SK-N-SH (cell line): ENCODE data around the gene ABCC11.

Source experiments
- ELF1 ChIP-seq: IDR thresholded peaks from 2 replicates; pipeline ENCODE4 v1.4.0; 2012
- EZH2phosphoT487 ChIP-seq: fragments of 200-600 bp; sonication (generic); IDR thresholded peaks from 2 replicates; pipeline ENCODE4 v1.6.1; 2017; ENCODE audit warnings: low read depth, mixed run types, mild to moderate bottlenecking, antibody characterized with exemption, moderate library complexity, borderline replicate concordance
- POLR2AphosphoS5 ChIP-seq: IDR thresholded peaks from 2 replicates; pipeline ENCODE4 v1.6.1; 2012; ENCODE audit warnings: low read depth, low read length
- TAF1 ChIP-seq: IDR thresholded peaks from 2 replicates; pipeline ENCODE4 v1.6.1; 2012; ENCODE audit warnings: low read depth, mild to moderate bottlenecking, low read length, moderate library complexity, borderline replicate concordance
- TEAD4 ChIP-seq: IDR thresholded peaks from 2 replicates; pipeline ENCODE4 v1.4.0; 2012; ENCODE audit warnings: mild to moderate bottlenecking, borderline replicate concordance; ENCODE audit not compliant: insufficient read depth
- TF ChIP-seq, protein P1 (sequence below): fragments of 150-350 bp; IDR thresholded peaks from 2 replicates; pipeline ENCODE4 v1.6.1; 2017; ENCODE audit warnings: antibody characterized with exemption, low read length, low read depth, borderline replicate concordance
- TF ChIP-seq, protein P2 (sequence below): fragments of 200-600 bp; sonication (generic); IDR thresholded peaks from 2 replicates; pipeline ENCODE4 v1.6.1; 2017; ENCODE audit warnings: antibody characterized with exemption, mild to moderate bottlenecking, moderate library complexity
- TF ChIP-seq, protein P3 (sequence below): IDR thresholded peaks from 2 replicates; pipeline ENCODE4 v1.4.0; 2012; ENCODE audit warnings: low read depth, borderline replicate concordance
- TF ChIP-seq, protein P4 (sequence below): IDR thresholded peaks from 2 replicates; pipeline ENCODE4 v1.4.0; 2012; ENCODE audit warnings: low read depth
- TF ChIP-seq, protein P5 (sequence below): fragments of 150-350 bp; IDR thresholded peaks from 2 replicates; pipeline ENCODE4 v1.6.1; 2016; ENCODE audit warnings: mild to moderate bottlenecking, low read depth, low read length
- TF ChIP-seq, protein P6 (sequence below): IDR thresholded peaks from 2 replicates; pipeline ENCODE4 v1.4.0; 2012; ENCODE audit warnings: low read depth, borderline replicate concordance

DNA sequence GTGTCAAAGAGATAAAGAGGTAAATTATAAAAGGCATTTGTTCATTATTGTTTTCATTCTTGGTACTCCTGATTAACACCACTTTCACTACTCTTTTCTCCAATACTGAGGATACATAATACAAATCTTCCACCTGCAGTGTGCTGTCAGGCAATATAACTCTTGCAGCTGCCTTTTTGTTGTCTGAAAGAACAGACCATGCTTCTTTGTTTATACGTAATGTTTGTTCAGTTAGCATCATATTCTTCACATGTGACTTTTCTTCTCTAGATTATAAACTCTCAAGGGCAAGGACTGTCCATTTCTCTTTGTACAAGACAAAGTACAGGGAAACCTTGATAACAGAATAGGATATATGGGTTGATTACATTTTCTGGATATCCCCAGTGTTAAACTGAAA is 14.2 kb upstream of the ABCC11 start:
- TF ChIP-seq, protein P1, sequence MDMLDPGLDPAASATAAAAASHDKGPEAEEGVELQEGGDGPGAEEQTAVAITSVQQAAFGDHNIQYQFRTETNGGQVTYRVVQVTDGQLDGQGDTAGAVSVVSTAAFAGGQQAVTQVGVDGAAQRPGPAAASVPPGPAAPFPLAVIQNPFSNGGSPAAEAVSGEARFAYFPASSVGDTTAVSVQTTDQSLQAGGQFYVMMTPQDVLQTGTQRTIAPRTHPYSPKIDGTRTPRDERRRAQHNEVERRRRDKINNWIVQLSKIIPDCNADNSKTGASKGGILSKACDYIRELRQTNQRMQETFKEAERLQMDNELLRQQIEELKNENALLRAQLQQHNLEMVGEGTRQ, result no peak
- TF ChIP-seq, protein P2, sequence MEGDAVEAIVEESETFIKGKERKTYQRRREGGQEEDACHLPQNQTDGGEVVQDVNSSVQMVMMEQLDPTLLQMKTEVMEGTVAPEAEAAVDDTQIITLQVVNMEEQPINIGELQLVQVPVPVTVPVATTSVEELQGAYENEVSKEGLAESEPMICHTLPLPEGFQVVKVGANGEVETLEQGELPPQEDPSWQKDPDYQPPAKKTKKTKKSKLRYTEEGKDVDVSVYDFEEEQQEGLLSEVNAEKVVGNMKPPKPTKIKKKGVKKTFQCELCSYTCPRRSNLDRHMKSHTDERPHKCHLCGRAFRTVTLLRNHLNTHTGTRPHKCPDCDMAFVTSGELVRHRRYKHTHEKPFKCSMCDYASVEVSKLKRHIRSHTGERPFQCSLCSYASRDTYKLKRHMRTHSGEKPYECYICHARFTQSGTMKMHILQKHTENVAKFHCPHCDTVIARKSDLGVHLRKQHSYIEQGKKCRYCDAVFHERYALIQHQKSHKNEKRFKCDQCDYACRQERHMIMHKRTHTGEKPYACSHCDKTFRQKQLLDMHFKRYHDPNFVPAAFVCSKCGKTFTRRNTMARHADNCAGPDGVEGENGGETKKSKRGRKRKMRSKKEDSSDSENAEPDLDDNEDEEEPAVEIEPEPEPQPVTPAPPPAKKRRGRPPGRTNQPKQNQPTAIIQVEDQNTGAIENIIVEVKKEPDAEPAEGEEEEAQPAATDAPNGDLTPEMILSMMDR, result no peak
- TF ChIP-seq TEAD4, result no peak
- TF ChIP-seq, protein P3, sequence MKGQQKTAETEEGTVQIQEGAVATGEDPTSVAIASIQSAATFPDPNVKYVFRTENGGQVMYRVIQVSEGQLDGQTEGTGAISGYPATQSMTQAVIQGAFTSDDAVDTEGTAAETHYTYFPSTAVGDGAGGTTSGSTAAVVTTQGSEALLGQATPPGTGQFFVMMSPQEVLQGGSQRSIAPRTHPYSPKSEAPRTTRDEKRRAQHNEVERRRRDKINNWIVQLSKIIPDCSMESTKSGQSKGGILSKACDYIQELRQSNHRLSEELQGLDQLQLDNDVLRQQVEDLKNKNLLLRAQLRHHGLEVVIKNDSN, result no peak
- no peak for TF ChIP-seq EZH2phosphoT487
- no peak for TF ChIP-seq POLR2AphosphoS5
- TF ChIP-seq ELF1, result no peak
- TF ChIP-seq, protein P4, sequence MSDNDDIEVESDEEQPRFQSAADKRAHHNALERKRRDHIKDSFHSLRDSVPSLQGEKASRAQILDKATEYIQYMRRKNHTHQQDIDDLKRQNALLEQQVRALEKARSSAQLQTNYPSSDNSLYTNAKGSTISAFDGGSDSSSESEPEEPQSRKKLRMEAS, result no peak
- no peak for TF ChIP-seq TAF1
- TF ChIP-seq, protein P5, sequence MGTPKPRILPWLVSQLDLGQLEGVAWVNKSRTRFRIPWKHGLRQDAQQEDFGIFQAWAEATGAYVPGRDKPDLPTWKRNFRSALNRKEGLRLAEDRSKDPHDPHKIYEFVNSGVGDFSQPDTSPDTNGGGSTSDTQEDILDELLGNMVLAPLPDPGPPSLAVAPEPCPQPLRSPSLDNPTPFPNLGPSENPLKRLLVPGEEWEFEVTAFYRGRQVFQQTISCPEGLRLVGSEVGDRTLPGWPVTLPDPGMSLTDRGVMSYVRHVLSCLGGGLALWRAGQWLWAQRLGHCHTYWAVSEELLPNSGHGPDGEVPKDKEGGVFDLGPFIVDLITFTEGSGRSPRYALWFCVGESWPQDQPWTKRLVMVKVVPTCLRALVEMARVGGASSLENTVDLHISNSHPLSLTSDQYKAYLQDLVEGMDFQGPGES, result no peak
- TF ChIP-seq, protein P6, sequence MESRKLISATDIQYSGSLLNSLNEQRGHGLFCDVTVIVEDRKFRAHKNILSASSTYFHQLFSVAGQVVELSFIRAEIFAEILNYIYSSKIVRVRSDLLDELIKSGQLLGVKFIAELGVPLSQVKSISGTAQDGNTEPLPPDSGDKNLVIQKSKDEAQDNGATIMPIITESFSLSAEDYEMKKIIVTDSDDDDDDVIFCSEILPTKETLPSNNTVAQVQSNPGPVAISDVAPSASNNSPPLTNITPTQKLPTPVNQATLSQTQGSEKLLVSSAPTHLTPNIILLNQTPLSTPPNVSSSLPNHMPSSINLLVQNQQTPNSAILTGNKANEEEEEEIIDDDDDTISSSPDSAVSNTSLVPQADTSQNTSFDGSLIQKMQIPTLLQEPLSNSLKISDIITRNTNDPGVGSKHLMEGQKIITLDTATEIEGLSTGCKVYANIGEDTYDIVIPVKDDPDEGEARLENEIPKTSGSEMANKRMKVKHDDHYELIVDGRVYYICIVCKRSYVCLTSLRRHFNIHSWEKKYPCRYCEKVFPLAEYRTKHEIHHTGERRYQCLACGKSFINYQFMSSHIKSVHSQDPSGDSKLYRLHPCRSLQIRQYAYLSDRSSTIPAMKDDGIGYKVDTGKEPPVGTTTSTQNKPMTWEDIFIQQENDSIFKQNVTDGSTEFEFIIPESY, result no peak
